Measurements from ENCODE around the gene OSER1.

DNA sequence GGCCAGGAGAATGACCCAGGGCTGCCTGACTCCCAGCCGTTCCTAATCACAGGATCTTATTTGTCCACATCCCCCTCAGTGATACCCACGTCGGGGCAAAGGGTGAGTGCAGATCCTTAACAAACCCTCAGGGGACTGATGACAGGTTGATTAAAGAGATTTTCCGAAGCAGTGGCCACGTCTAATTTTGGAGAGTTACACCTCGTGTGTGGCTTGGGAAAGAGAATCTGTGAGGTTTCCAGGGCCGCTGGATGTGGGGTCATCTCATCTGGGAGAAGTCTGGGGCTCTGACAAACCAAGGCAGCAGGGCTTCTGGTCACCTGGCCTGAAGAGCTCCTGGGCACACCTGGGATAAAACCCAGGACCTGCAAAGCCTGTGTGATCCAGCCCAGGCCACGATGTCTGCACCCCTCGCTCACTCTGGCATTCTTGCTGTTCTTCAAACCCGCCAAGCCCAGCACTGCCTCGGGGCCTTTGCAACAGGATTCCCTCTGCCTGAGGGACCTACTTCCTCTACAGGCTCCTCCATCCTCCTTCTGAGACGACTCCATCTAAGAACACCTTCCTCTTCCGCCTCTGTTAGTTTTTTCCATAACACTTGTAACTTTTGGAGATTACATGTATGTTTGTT, 28.3 kb downstream of the OSER1 start:
- TF ChIP-seq, protein P1, sequence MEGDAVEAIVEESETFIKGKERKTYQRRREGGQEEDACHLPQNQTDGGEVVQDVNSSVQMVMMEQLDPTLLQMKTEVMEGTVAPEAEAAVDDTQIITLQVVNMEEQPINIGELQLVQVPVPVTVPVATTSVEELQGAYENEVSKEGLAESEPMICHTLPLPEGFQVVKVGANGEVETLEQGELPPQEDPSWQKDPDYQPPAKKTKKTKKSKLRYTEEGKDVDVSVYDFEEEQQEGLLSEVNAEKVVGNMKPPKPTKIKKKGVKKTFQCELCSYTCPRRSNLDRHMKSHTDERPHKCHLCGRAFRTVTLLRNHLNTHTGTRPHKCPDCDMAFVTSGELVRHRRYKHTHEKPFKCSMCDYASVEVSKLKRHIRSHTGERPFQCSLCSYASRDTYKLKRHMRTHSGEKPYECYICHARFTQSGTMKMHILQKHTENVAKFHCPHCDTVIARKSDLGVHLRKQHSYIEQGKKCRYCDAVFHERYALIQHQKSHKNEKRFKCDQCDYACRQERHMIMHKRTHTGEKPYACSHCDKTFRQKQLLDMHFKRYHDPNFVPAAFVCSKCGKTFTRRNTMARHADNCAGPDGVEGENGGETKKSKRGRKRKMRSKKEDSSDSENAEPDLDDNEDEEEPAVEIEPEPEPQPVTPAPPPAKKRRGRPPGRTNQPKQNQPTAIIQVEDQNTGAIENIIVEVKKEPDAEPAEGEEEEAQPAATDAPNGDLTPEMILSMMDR (IDR thresholded peaks at IDR 0.05): no peak
- no peak for TF ChIP-seq POLR2A (IDR thresholded peaks at IDR 0.05)

Measured in gastroesophageal sphincter (tissue), 3 donors.